ENCODE data around the gene CLDND2. TPM values are rescaled to one million over a fixed set of nuclear protein-coding genes. Genes with fewer than 3 reads are reported as not detected.

CLDND2 gene
- total RNA-seq, 1 donor from 2014 or later, result not detected

DNA sequence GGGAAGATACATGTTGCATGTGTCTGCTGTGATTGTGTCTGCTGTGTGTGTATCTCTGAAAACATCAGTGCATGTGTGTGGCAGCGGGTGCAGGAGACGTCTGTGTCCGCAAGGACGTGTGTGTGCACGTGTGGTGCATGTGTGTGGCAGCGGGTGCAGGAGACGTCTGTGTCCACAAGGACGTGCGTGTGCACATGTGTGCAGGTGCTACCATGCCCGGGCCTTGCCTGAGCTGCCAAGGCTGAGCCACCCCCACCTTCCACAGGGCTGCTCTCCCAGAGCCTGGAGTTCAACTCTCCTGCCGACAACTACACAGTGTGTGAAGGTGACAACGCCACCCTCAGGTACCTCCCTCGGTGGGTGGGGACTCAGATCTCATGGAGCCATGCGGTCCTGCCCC lies 47.0 kb downstream of the CLDND2 start:
- no peaks in the 10 kb centered on the region for H3K36me3 ChIP-seq (ENCODE audit: control insufficient read depth, insufficient read depth, low read length)
- FAIRE-seq (no peak), DNase-seq (ENCODE audit: low read depth) (no peak)
- TF ChIP-seq, protein P1, sequence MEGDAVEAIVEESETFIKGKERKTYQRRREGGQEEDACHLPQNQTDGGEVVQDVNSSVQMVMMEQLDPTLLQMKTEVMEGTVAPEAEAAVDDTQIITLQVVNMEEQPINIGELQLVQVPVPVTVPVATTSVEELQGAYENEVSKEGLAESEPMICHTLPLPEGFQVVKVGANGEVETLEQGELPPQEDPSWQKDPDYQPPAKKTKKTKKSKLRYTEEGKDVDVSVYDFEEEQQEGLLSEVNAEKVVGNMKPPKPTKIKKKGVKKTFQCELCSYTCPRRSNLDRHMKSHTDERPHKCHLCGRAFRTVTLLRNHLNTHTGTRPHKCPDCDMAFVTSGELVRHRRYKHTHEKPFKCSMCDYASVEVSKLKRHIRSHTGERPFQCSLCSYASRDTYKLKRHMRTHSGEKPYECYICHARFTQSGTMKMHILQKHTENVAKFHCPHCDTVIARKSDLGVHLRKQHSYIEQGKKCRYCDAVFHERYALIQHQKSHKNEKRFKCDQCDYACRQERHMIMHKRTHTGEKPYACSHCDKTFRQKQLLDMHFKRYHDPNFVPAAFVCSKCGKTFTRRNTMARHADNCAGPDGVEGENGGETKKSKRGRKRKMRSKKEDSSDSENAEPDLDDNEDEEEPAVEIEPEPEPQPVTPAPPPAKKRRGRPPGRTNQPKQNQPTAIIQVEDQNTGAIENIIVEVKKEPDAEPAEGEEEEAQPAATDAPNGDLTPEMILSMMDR (IDR thresholded peaks at IDR 0.05; ENCODE audit: insufficient read depth, low read length, severe bottlenecking), result no peak
- H3K27me3 ChIP-seq (ENCODE audit: control insufficient read depth, insufficient read depth, low read length), result no peaks in the 10 kb centered on the region
- no peak overlapping the region for H3K4me3 ChIP-seq (ENCODE audit: low read depth, low read length)

DNA sequence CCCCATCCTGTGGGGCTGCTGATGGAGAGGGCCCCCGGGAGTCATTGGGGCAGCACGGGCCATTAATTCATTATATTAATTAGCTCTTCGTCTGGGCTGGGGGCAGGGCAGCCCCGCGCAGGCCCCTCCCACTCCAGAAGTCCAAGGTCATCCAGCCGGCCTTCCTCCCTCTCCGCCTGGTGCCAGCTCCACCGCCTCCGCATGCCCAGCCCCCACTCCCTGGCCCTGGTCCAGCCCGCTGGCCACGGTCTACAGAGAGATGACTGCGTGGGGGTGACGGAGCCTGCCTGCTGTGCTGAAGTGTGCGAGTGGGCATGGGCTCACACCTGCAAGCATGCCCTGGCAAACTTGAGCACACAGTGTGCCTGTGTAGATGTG lies 48.5 kb downstream of the CLDND2 start:
- Histone ChIP-seq H3K4me3 (ENCODE audit: low read depth, low read length) (no peak overlapping the region), H3K27me3 (ENCODE audit: control insufficient read depth, insufficient read depth, low read length) (no peaks in the 10 kb centered on the region), H3K36me3 (ENCODE audit: control insufficient read depth, insufficient read depth, low read length) (no peaks in the 10 kb centered on the region)
- TF ChIP-seq, protein P1 (IDR thresholded peaks at IDR 0.05; ENCODE audit: insufficient read depth, low read length, severe bottlenecking), result no peak
- DNase-seq (ENCODE audit: low read depth) (no peak), FAIRE-seq (no peak)

DNA sequence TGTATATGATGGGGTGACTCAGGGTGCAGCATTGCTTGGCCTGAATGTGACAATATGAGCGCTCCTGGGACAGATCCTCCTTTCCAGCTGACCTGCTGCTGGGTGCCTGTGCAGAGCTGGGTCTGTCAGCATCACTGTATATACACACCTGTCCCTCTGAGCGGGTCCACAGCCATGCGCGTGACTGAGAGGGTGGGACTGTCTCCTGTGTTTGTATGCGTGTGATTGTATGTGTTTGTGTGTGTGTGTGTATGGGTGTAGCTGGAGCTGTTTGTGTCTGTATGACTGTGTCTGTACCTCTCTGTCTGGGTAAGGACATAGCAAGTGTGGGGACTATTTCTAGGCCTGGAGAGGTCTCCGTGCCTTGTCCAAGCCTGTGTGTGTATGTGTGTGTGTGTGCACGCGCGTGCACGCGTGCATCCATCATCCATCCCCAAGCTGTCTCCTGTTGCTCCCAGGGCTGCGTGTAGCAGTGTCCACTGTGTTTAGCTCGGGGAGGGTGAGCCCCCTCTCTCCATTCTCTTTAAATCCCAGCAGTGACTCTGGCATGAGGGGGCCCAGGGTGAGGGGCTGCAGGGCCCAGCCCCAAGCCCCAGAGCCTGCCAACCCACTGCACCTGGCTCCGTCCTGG lies 49.0 kb downstream of the CLDND2 start:
- H3K36me3 ChIP-seq (ENCODE audit: control insufficient read depth, insufficient read depth, low read length), result no peaks in the 10 kb centered on the region
- H3K27me3 ChIP-seq (ENCODE audit: control insufficient read depth, insufficient read depth, low read length), result no peaks in the 10 kb centered on the region

DNA sequence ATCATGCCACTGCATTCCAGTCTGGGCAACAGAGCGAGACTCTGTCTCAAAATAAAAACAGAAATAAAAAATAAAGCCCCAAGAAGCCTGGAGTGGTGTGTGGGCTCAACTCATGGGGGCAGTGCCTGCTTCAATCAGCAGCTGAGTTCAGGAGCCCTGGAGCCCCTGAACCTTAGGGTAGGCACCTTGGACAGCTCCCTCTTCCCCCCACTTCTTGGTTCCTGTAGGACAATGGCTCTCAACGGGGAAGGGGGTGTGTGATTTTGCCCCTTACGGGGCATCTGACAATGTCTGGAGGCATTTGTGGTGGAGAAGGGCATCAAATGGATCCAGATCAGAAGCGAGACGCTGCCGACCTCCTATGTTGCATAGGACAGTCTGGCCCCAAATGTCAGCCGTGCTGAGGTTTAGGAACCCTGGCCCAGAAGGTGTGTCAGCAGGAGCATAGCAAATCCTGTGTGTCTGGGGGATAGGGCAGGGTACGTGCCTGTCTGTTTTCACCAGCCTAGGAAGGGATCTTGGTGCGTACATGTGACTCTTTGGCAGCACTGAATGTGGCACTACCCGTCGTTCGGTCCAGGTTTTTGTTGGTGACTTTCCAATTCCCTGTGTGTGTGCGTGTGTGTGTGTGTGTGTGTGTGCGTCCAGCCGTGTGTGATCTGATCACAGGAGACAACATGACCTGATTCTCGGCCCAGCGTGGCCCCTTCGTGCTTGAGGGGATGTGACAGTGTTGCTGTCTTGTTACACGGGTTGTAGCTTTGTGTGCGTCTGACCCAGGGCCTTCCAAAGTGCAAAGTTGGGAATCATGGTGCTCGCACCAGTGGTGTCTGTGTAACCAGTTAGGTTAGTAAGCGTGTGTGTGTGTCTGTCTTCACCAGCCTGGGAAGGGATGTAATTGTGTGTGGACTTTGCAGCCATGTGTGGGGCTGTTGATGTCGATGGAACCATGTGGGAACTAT lies 49.8 kb downstream of the CLDND2 start:
- H3K4me3 ChIP-seq (ENCODE audit: low read depth, low read length), result no peak overlapping the region
- DNase-seq (ENCODE audit: low read depth) (no peak), FAIRE-seq (no peak)
- no peaks in the 10 kb centered on the region for H3K36me3 ChIP-seq (ENCODE audit: control insufficient read depth, insufficient read depth, low read length)
- TF ChIP-seq, protein P1 (IDR thresholded peaks at IDR 0.05; ENCODE audit: insufficient read depth, low read length, severe bottlenecking), result no peak
- no peaks in the 10 kb centered on the region for H3K27me3 ChIP-seq (ENCODE audit: control insufficient read depth, insufficient read depth, low read length)

More for the DNA sequence above, 49.0 kb downstream of the CLDND2 start:
- no peak for DNase-seq (ENCODE audit: low read depth)
- TF ChIP-seq, protein P1 (IDR thresholded peaks at IDR 0.05; ENCODE audit: insufficient read depth, low read length, severe bottlenecking), result no peak
- no peak for FAIRE-seq
- H3K4me3 ChIP-seq (ENCODE audit: low read depth, low read length), result no peak overlapping the region

DNA sequence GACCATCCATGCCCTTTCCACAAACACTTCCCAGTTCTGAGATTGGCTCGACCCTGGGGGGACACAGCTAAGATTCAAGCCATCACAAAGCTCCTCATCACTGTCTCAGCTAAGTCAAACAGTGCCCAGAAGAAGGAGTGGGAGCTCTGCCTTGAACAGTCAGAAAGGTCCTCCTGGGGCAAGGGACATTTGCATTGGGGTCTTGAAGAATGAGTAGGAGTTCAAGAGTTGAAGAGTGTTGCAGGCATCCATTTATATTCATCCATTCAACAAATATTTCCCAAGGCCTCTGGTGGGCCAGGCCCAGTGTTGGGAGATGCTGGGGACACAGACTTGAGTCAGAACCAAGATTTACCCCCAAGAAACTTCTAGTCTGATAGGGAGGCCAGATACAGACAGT lies 50.8 kb downstream of the CLDND2 start:
- TF ChIP-seq, protein P1 (IDR thresholded peaks at IDR 0.05; ENCODE audit: insufficient read depth, low read length, severe bottlenecking), result no peak
- no peak for FAIRE-seq

More for the DNA sequence above, 50.8 kb downstream of the CLDND2 start:
- Histone ChIP-seq H3K36me3 (ENCODE audit: control insufficient read depth, insufficient read depth, low read length) (no peaks in the 10 kb centered on the region), H3K27me3 (ENCODE audit: control insufficient read depth, insufficient read depth, low read length) (no peaks in the 10 kb centered on the region), H3K4me3 (ENCODE audit: low read depth, low read length) (no peak overlapping the region)
- no peak for DNase-seq (ENCODE audit: low read depth)
